ENCODE data around the gene TP73. TPM values are rescaled to one million over a fixed set of nuclear protein-coding genes. Genes with fewer than 3 reads are reported as not detected.
A peak's percentile ranks its signal among the peaks of the same experiment; 100 is the strongest.

TP73 gene
- total RNA-seq, 1 donor = under 0.01 TPM

DNA sequence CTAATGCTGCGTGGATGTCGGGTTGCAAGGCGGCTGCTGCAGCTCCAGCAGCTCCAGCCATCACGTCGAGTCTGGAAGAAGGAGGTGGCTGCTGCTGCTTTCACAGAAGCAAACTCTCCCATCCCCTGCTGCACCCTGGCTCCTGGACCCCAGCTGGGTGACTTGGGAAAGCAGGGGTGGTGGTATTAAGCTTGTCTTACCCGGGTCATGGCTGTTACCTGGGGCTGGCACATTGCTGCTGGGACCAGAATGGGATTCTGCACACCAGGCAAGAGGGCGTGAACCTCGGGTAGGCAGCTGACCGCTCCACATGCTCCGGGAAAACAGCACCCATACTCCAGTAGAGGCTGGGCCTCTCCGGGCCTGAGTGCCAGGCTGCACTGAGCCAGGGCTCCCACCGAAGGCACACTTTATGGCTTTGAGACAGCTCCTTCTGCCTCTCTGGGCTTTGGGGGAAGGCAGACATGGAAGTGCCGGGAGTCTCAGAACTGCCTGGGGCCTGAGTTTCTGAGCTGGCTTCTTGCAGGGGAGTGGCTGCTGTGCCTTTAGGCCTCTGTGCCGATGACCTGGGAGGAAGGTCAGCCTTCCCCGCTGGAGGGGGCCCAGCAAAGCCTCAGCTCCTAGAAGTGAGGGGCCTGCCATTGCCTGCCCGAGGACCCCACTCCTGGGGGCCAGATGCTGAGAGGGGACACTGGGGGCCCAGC lies 121.4 kb downstream of the TP73 start:
- no peak for DNase-seq (ENCODE audit: low read depth in 2 of 3, low spot score in 2 of 3)

DNA sequence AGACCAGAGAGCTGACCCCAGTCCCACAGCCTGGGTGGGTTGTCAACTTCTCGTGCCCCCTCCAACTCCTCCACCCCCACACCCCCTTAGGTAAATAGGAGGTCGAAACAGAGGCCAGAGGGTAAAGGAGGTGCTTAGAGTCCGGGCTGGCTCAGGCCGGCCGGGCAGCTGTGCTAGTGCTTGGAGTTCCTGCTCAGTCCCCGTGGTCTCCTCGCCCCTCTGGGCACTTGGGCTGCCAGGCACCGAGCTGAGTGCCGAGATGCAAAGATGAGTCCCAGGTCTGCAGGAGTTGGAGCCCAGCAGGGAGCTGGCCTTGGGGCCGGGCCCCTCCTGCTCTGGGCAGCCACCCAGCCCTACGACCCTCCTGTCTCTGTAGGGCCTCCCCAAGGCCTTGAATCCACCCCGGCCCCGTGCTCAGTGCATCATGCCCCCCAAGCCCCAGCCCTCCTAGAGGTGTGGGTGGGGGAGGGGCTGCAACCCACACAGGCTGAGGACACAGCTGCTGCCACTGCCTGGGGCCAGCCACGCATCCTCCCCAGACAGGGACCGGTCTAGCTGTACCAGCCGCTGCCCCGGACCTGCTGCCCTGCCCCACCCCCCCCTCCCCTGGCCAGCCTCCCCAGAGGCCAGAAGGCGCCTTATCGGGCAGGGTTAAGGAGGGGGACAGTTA lies 122.1 kb downstream of the TP73 start:
- DNase-seq (ENCODE audit: low read depth in 2 of 3, low spot score in 2 of 3) = no peak

DNA sequence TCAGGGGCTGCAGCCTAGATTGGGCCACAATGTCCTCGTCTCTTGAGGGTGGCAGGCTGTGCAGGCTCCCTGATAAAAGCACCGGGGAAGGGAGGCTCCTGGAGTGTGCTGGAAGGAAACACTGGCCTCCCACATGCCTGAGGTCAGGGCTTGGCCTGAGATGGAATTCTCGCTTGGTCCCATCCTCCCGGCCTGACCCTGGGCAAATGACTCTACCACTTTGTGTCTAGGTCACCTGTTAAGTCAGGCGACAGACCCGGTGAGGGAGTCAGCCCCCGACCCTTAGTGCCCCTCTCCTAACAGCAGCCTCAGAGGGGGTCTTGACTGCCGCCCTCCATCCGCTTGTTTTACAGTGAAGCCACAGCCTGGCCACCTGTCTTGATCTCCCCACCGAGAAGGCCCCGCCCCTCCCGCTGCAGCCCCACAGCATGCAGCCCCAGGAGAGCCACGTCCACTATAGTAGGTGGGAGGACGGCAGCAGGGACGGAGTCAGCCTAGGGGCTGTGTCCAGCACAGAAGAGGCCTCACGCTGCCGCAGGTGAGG lies 122.7 kb downstream of the TP73 start:
- no peak for DNase-seq (ENCODE audit: low read depth in 2 of 3, low spot score in 2 of 3)

- DNase-seq (ENCODE audit: low read depth in 2 of 3, low spot score in 2 of 3) = peak in 2 of 3 donors; percentile 62 to 71
Observed at GRCh38 chr1:3775490-3776230, 123.3 kb downstream of the TP73 start.

GRCh38 chr1:3776231-3776961 lies 124.1 kb downstream of the TP73 start:
- no peak for DNase-seq (ENCODE audit: low read depth in 2 of 3, low spot score in 2 of 3)

DNA sequence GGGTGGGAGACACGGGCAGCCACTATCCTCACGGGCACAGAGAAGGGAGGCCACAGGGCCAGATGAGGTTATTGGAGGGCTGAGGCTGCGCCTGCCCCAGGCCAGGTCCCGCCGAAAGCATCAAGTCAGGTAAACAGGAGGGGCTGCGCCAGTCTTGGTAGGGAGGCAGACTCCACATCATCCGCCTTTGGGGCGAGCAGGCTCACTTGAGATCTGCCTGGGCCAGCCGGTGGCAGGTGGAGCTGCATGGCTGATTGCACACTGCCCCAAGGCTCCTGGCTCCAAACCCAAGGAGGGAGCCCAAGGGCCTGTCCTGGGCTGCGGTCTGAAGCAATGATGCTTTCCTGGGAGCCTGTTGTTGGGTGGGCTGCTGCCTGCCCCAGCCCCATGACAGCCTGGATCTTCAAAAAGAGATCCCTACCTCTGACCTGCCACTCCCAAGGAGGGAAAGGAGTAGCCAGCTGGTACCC lies 124.8 kb downstream of the TP73 start:
- no peak for DNase-seq (ENCODE audit: low read depth in 2 of 3, low spot score in 2 of 3)

DNA sequence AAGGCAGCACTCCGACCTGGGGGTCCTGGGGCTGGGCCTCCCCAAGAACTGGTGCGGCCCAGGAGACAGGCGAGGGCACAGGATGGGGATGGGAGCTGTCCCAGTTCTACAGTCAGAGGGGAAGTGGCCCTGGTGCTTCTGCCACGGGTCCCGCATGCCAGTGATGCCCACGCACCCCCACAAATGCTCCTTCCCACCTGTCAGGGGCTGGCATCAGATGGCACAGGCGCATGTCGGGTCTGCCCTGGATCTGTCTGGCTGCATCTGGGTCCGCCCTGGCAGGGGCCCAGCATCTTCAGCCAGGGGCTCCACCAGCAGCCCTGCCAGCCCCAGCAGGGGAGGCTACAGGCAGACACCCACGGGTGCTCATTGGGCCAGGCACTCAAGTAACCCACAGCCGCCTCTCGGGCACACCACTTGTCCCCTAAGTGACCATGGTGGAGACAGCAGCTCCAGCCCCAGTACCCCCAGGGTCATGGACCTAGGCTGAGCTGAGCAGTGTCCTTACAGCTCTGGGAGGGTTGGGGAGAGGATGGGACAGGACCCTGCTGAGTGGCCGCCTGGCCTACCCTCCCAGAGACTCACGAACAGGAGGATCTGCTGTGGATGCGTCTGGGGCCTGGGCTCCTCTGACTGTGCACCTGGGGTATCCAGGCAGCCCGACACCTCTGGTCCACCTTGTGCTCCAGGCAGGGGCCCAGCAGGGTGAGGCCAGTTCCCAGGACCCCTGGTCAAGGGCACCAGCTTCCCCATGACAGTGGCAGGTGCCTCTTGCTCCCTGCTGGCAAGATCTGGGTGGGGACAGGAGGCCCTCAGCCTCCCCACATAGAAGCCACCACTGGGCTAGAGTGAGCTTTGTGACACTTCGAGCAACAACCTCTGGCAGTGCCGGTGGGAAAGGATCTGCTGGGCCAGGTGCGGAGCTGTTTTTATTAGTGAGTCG lies 125.6 kb downstream of the TP73 start:
- no peak for DNase-seq (ENCODE audit: low read depth in 2 of 3, low spot score in 2 of 3)

DNA sequence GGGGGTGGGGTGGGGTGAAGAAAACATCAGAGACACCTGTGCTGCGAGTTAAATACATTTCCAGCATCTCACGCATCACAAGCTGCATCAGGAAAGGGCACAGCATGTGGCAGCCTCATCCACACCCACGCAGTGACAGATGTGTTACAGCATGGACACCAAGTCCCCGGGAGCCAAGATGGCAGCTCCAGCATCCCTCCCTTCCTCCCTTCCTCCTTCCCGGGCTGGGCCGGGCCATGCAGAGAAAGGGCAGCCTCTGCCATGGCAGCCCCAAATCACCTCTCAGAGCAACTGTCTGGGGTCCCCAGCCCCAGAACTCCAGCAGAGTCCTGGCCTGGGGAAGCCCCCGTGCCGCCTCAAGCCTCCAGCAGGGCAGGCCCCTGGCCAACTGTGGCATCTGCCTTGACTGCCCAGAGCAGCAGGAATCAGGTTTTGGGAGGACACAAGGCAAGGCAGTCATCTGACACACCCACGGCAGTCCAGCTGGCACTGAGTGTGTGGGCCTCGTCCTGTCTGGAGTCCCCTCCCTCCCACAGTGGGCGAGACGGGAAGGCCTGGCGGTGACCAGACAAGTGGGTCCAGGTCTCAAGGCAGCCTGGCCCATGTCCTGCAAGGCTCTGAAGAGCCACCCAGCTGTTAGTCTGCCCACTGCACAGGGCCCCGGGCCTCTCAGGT lies 126.4 kb downstream of the TP73 start:
- DNase-seq (ENCODE audit: low read depth in 2 of 3, low spot score in 2 of 3) = no peak

GRCh38 chr1:3779265-3779911 lies 127.1 kb downstream of the TP73 start:
- no peak for DNase-seq (ENCODE audit: low read depth in 2 of 3, low spot score in 2 of 3)

- DNase-seq (ENCODE audit: low read depth in 2 of 3, low spot score in 2 of 3) = no peak
Observed at GRCh38 chr1:3779912-3780416, 127.6 kb downstream of the TP73 start.

DNA sequence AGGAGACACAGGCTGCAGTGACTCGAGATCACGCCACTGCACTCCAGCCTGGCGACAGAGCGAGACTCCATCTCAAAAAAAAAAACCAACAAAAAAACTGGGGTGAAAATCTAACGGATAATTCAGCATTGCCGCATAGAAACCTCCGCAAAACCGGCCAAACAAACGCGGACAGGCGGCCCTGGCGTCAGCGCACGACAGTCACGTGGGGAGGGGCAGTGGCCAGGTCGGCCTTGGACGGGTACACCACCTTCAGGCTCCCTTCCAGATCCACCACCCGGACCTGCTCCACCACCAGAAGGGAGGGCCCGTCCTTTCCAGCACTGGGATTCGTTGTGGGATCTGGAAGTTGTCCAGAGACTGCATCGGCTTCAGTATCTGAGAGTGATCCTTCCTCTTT lies 128.6 kb downstream of the TP73 start:
- DNase-seq (ENCODE audit: low read depth in 2 of 3, low spot score in 2 of 3) = no peak

DNA sequence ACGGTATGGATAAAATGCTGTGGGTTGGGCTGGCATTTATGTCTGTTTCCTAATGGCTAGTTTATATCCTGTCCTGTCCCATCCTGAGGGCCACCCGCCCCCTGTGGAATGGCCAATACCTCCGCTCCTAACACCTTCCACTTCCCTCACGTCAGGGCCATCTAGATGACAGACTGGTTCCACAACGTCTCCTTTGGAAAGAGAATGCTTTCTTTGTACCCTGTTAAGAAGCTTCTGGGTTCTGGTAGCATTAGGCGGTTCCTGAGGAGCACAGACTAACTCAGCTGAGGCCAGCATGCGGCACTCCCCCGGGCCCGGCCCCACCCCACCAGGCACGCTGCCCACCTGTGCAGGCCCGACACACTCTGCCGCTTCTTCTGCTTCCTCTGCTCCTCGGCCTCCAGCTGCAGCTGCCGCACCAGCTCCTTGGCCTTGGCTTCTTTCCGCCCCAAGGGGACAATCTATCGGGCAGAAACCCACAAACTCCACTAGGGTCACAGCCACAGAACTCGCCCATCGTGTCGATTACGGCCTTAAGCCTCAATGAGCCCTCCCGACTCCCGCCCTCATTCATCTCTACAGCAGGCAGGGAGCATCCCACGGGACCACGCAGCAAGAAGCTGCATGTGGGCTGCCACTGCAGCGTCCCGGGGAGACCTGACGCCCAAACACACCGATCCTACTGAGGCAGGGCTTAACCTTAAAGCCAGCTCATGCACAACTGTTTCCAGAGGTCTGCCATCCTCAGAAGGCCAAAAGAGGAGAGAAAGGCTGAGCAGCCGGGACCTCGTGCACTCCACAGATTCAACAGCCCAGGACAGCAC lies 131.5 kb downstream of the TP73 start:
- no peak for DNase-seq (ENCODE audit: low read depth in 2 of 3, low spot score in 2 of 3)

GRCh38 chr1:3785045-3785444 lies 132.7 kb downstream of the TP73 start:
- DNase-seq (ENCODE audit: low read depth in 2 of 3, low spot score in 2 of 3) = no peak

- DNase-seq (ENCODE audit: low read depth in 2 of 3, low spot score in 2 of 3) = peak in 1 of 3 donors; percentile 33
Observed at GRCh38 chr1:3785456-3786157, 133.3 kb downstream of the TP73 start.
